Subcutaneous abdominal adipose tissue (tissue), 5 donors: ENCODE measurements around the gene SLC66A2.
"Not testable (repeated sequence)": the region's sequence is repeated elsewhere in the genome, so short reads cannot be mapped to it uniquely, and the experiment has no call there.

Experiments
- H3K27ac ChIP-seq: one replicate; pipeline ENCODE4 v1.7.0; 2013; ENCODE audit warnings: low read depth, mild to moderate bottlenecking, inconsistent platforms, low read length, moderate library complexity
- H3K27me3 ChIP-seq, 5 donors: one replicate each; pipeline ENCODE4 v1.7.0; 2013; ENCODE audit warnings: low read length in 5 of 5, inconsistent platforms in 1 of 5; ENCODE audit not compliant: control insufficient read depth in 5 of 5, insufficient read depth in 4 of 5
- H3K36me3 ChIP-seq, 5 donors: one replicate each; pipeline ENCODE4 v1.7.0; 2013; ENCODE audit warnings: low read length in 5 of 5; ENCODE audit not compliant: control insufficient read depth in 5 of 5, insufficient read depth in 5 of 5
- H3K4me1 ChIP-seq, 5 donors: one replicate each; pipeline ENCODE4 v1.7.0; 2013; ENCODE audit warnings: low read length in 5 of 5, mild to moderate bottlenecking in 3 of 5, moderate library complexity in 1 of 5; ENCODE audit not compliant: control insufficient read depth in 5 of 5, insufficient read depth in 5 of 5
- H3K4me3 ChIP-seq, 5 donors: one replicate each; pipeline ENCODE4 v1.7.0; 2013; ENCODE audit warnings: low read length in 5 of 5, low read depth in 1 of 5
- H3K9ac ChIP-seq, 5 donors: one replicate each; pipeline ENCODE4 v1.7.0; 2013; ENCODE audit warnings: low read length in 5 of 5, mild to moderate bottlenecking in 4 of 5, moderate library complexity in 3 of 5
- H3K9me3 ChIP-seq, 5 donors: one replicate each; pipeline ENCODE4 v1.7.0; 2013; ENCODE audit warnings: low read length in 5 of 5; ENCODE audit not compliant: control insufficient read depth in 5 of 5
- donor health status: healthy.
- donor health status: healthy.
- donor health status: healthy.
- donor health status: healthy.
- donor health status: healthy.

Gene SLC66A2

DNA sequence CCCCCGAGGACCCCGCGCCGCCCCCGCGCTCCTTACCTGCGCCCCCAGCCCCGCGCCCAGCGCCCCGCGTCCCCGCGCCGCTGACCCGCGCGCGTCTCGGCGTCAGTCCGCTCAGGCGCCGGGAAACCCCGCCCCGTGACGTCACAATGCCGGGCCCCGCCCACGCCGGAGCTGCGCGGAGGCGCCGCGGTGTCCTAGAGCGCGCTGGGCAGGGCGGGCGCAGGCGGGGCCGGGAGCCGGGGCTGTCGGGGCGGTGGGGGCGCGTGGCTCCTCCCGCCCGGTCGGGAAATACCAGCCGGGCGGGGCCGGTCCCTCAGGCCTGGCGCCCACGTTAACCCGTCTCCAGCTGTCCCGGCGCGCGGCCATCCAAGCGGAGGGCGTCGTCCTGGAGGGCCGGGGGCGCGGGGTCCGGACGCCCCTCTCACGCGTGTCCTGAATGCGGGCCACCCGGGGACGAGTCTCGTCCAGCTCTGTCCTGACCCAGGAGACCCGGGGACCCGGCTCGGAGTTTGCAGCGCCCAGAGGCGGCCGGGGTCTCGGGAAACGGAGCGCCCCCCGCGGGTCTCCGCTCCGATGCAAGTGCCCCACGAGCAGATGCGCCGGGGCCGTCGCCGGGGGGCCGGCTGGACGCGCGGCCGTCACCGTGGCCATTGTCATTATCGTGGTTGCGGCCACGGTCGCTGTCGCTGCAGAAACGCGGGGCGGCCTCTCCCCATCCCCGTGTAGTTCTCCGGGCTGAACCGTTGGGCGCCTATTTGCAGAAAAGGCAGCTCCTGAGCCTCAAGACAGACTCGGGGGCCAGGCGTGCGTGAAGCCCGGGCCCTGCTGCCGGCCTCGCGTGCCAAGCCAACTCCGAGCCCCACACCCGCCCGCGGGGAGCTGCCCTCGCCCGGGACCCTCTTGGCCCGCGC lies at the start of gene SLC66A2:
Gene SLC66A2, minus strand, starts transcription at position 109 of the 911 bp plus-strand sequence. CDS start 727 bp downstream, outside the sequence.
- no peaks in the 10 kb centered on the region for H3K27me3 ChIP-seq
- peak within 1 kb of the TSS; percentile 68 to 89 (median 77) for H3K4me3 ChIP-seq
- H3K9ac ChIP-seq = peak within 1 kb of the TSS; percentile 48 to 81 (median 62)
- H3K4me1 ChIP-seq = peaks cover 10 to 46% (median 41%) of the 10 kb centered on the region in 5 donors
- H3K27ac ChIP-seq = peak within 1 kb of the TSS; percentile 75
- no peaks in the 10 kb centered on the region for H3K9me3 ChIP-seq
- peaks cover 0 to 10% (median 4%) of the 10 kb centered on the region in 5 donors for H3K36me3 ChIP-seq

DNA sequence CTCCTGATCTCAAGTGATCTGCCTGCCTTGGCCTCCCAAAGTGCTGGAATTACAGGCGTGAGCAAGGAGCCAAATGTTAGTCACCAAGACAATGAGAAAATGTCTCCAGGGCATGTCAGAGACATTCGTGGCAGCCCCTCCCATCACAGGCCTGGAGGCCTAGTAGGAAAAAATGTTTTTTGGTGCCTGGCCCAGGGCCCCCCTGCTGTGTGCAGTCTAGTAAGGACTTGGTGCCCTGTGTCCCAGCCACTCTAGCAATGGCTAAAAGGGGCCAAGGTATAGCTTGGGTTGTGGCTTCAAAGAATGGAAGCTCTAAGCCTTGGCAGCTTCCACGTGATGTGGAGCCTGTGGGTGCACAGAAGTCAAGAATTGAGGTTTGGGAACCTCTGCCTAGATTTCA lies 49.4 kb upstream of the SLC66A2 start:
- H3K9ac ChIP-seq = no peak overlapping the region
- no peak overlapping the region for H3K27ac ChIP-seq
- no peak overlapping the region for H3K4me3 ChIP-seq
- H3K9me3 ChIP-seq = peaks cover 0 to 7% (median 4%) of the 10 kb centered on the region in 5 donors
- H3K27me3 ChIP-seq = no peaks in the 10 kb centered on the region
- H3K36me3 ChIP-seq = no peaks in the 10 kb centered on the region
- H3K4me1 ChIP-seq = no peaks in the 10 kb centered on the region

DNA sequence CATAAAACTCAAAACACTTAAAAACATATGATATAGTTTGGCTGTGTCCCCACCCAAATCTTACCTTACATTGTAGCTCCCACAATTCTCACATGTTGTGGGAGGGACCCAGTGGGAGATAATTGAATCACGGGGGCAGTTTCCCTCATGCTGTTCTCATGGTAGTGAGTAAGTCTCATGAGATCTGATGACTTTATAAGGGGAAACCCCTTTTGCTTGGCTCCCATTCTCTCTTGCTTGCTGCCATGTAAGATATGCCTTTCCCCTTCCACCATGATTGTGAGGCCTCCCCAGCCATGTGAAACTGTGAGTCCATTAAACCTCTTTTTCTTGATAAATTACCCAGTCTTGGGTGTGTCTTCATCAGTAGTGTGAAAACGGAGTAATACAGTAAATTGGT lies 48.2 kb upstream of the SLC66A2 start:
- H3K4me3 ChIP-seq, H3K9ac ChIP-seq, H3K27me3 ChIP-seq, H3K27ac ChIP-seq, H3K36me3 ChIP-seq, H3K4me1 ChIP-seq, H3K9me3 ChIP-seq: not testable (repeated sequence)

- Histone ChIP-seq H3K9me3 (no peaks in the 10 kb centered on the region), H3K36me3 (no peaks in the 10 kb centered on the region), H3K4me3 (no peak overlapping the region)
These were observed 40.0 kb upstream of the SLC66A2 start for GRCh38 chr18:79991494-79991893.

DNA sequence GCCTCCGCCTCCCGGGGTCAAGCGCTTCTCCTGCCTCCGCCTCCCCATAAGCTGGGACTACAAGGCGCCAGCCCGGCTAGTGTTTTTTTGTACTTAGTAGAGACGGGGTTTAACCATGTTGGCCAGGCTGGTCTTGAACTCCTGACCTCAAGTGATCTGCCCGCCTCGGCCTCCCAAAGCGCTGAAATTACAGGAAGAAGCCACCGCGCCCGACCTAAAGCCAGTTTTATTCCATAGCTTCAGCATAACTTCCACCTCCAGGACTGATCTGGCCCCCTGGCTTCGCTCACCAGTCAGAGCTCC lies 37.7 kb upstream of the SLC66A2 start:
- no peaks in the 10 kb centered on the region for H3K27me3 ChIP-seq
- H3K36me3 ChIP-seq = peaks cover 0 to 12% (median 5%) of the 10 kb centered on the region in 5 donors
- peak overlapping the region in 3 of 5 donors; percentile 64 to 85 (median 84) for H3K9ac ChIP-seq
- no peaks in the 10 kb centered on the region for H3K9me3 ChIP-seq
- peak overlapping the region; percentile 84 to 99 (median 89) for H3K4me3 ChIP-seq
- peaks cover 5 to 27% (median 23%) of the 10 kb centered on the region in 5 donors for H3K4me1 ChIP-seq
- H3K27ac ChIP-seq = peak overlapping the region; percentile 90

More at GRCh38 chr18:79991494-79991893, 40.0 kb upstream of the SLC66A2 start:
- peaks cover 5 to 24% (median 20%) of the 10 kb centered on the region in 5 donors for H3K4me1 ChIP-seq
- H3K9ac ChIP-seq = no peak overlapping the region
- H3K27ac ChIP-seq = no peak overlapping the region
- H3K27me3 ChIP-seq = no peaks in the 10 kb centered on the region

DNA sequence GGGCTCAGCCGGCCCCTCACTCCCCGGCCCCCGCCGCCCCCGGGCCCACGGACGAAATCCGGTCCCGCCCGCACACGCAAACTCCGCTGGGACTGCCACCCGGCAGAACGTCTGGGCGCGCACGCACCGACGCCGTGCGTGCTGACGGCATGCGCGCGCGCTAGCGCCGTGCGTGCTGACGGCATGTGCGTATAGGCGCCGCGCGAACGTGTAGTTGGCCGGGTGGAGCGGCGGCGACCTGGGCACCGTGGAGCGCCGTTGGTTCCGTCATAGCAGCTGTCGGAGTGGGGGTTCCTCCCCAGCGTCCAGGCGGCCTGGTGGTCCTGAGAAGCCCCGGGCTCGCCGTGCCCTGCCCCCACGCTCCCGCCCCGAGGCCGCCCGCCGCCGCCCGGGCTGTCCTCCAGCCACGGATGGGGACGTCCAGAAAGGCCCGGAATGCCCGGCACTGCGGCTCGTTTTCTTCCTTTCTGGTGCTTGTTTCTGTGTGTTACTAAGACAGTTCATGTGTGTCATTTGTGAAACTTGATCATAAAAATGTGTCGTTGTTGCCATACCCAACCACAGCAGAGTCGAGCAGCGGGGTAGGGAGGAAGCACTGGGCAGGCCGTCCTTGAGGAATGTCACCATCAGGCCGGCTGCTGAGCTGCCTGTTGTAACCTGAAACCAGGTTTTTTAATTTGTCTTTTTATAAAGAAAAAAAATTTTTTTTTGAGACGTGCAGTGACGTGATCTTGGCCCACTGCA lies 37.2 kb upstream of the SLC66A2 start, which contains the start of gene TXNL4A:
Gene TXNL4A, minus strand, starts transcription at position 113 of the 744 bp plus-strand sequence. CDS start 171 bp downstream, outside the sequence.
- Histone ChIP-seq H3K27ac (peak within 1 kb of the TSS; percentile 90), H3K4me3 (peak within 1 kb of the TSS; percentile 84 to 99 (median 89)), H3K36me3 (peaks cover 0 to 12% (median 6%) of the 10 kb centered on the region in 5 donors), H3K9ac (peak within 1 kb of the TSS; percentile 3 to 85 (median 75)), H3K4me1 (peaks cover 5 to 27% (median 23%) of the 10 kb centered on the region in 5 donors), H3K9me3 (no peaks in the 10 kb centered on the region), H3K27me3 (no peaks in the 10 kb centered on the region)

GRCh38 chr18:79988071-79988450 lies 36.6 kb upstream of the SLC66A2 start:
- peaks cover 5 to 30% (median 26%) of the 10 kb centered on the region in 5 donors for H3K4me1 ChIP-seq
- H3K27ac ChIP-seq = peak overlapping the region; percentile 90
- H3K27me3 ChIP-seq = no peaks in the 10 kb centered on the region
- H3K36me3 ChIP-seq = peaks cover 0 to 12% (median 6%) of the 10 kb centered on the region in 5 donors
- peak overlapping the region; percentile 3 to 80 (median 75) for H3K9ac ChIP-seq
- no peaks in the 10 kb centered on the region for H3K9me3 ChIP-seq
- peak overlapping the region; percentile 71 to 99 (median 89) for H3K4me3 ChIP-seq

GRCh38 chr18:79987566-79987965 lies 36.1 kb upstream of the SLC66A2 start:
- no peaks in the 10 kb centered on the region for H3K9me3 ChIP-seq
- H3K36me3 ChIP-seq = peaks cover 0 to 13% (median 6%) of the 10 kb centered on the region in 5 donors
- peak overlapping the region; percentile 3 to 80 (median 75) for H3K9ac ChIP-seq
- peak overlapping the region; percentile 90 for H3K27ac ChIP-seq
- peak overlapping the region; percentile 71 to 99 (median 89) for H3K4me3 ChIP-seq
- H3K4me1 ChIP-seq = peaks cover 5 to 35% (median 29%) of the 10 kb centered on the region in 5 donors
- H3K27me3 ChIP-seq = no peaks in the 10 kb centered on the region

- peak overlapping the region; percentile 46 for H3K27ac ChIP-seq
- H3K4me1 ChIP-seq = peaks cover 5 to 37% (median 32%) of the 10 kb centered on the region in 5 donors
- no peaks in the 10 kb centered on the region for H3K9me3 ChIP-seq
- no peaks in the 10 kb centered on the region for H3K27me3 ChIP-seq
- H3K36me3 ChIP-seq = peaks cover 0 to 17% (median 6%) of the 10 kb centered on the region in 5 donors
- H3K4me3 ChIP-seq = peak overlapping the region in 3 of 5 donors; percentile 7 to 97 (median 17)
- peak overlapping the region in 4 of 5 donors; percentile 34 to 52 (median 40) for H3K9ac ChIP-seq
These were observed 35.3 kb upstream of the SLC66A2 start for GRCh38 chr18:79986726-79987125.
